ENCODE results near the gene YEATS2. TPM values are rescaled to one million over a fixed set of nuclear protein-coding genes. Genes with fewer than 3 reads are reported as not detected.

YEATS2 gene
- total RNA-seq (2022; extraction: Qiagen RNA extraction), result 11.3 to 13.5 TPM (median 12.3 TPM) in 5 replicates

DNA sequence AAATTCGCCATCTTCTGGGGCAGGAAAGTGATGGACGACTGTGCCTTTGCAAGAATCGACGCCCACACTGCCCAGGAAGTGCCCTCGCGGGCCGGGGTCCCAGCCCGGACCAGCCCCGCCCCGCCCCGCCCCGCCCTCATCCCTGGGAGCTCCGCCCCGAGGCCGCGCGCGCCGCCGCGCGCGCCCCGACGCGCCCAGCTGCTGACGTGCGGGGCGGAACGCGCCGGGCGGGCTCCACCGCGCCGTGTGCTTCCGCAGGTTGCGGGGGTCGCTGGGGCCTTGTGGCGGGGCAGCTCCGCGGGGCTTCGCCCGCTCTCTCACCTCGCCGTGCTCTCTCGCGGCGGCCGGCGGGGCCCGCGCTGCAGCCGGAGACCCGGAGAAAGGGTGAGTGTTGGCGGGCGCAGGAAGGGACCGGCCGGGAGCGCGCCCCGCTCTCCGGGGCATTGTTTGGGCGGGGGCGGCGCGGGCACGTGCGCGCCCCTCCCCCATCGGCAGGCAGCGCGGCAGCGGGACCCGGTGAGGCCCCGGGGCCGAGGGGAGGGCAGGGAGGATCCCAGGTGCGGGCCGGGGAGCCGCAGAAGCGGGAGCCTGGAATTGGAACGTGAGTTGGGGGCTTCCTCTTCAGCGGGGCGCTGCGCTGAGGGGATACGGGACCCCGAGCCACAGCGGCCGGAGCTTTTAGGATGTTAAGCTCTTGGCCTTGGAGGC is at the start of gene YEATS2:
Gene YEATS2, plus strand, starts transcription at position 188 of the 708 bp plus-strand sequence. CDS start 17,366 bp downstream, outside the sequence.

DNA sequence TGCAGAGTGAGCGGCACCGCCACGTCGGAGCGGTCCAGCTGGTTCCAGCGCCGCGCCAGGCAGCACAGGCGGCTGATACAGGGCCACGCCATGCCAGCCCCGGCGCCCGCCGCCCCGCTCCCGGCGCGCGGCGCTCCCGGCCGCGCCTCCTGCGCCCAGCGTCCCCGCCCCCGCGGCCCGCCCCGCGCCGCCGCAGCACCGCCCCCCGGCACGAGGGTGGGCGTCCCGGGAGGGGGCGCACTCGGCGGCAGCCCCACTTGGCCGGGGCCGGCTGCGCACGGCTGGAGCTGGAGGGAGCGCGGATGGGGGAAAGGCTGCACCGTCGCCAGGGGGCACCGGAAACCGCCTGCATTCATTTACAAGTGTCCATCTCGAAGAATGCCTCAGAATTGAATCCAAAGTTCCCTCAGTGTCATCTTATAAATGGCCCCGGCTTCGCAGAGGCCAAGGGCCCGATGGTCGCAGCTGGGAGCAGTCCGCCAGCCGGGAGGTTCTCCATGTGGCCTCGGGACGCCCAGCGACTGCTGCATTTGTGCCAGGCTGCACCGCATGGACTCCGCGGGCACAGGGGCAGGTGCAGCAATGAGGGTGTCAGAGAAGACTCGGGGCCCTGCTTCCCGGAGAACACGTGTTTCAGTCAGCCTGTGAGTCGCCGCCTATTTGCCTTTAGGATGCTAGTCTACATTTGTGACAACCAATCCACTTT is 128.0 kb downstream of the YEATS2 start, which contains the start of gene MAP6D1:
Gene MAP6D1, minus strand, starts transcription at position 122 of the 706 bp plus-strand sequence. Its CDS starts 30 bp downstream, at position 92.

Other genes starting within 250 kb of the YEATS2 start
- gene KLHL6, start 142.1 kb upstream of the YEATS2 start, total RNA-seq (2022; extraction: Qiagen RNA extraction), result 0.01 TPM in 1 of 5 replicates, not detected in the others
- 5.8 to 8.9 TPM (median 6.4 TPM) in 5 replicates for gene KLHL24, start 62.2 kb upstream of the YEATS2 start, total RNA-seq (2022; extraction: Qiagen RNA extraction)
- gene MAP6D1, start 127.8 kb downstream of the YEATS2 start, total RNA-seq (2022; extraction: Qiagen RNA extraction), result 4.7 to 8.3 TPM (median 7.4 TPM) in 5 replicates
- gene PARL, start 187.1 kb downstream of the YEATS2 start, total RNA-seq (2022; extraction: Qiagen RNA extraction), result 60.4 to 67.0 TPM (median 65.4 TPM) in 5 replicates